HG03558 (cell line): ENCODE results near the gene PCDH9.
"Not testable (repeated sequence)": the region's sequence is repeated elsewhere in the genome, so short reads cannot be mapped to it uniquely, and the experiment has no call there.

Source experiments
- ATAC-seq: cut with Tn5 transposase; IDR thresholded peaks from one replicate; pipeline ENCODE4 v1.9.1; 2021; ENCODE audit warnings: moderate number of reproducible peaks; ENCODE audit not compliant: unreplicated experiment; ENCODE audit errors: extremely low read depth

Gene PCDH9

GRCh38 chr13:66803808-66804456 lies 426.2 kb downstream of the PCDH9 start:
- no peak for ATAC-seq

GRCh38 chr13:66803013-66803807 lies 426.9 kb downstream of the PCDH9 start:
- ATAC-seq, result no peak

- ATAC-seq, result no peak
These were observed 434.5 kb downstream of the PCDH9 start for GRCh38 chr13:66795636-66796035.

GRCh38 chr13:66794340-66795031 lies 435.6 kb downstream of the PCDH9 start:
- ATAC-seq, result no peak

- ATAC-seq, result no peak
These were observed 439.3 kb downstream of the PCDH9 start for GRCh38 chr13:66790861-66791260.

- no peak for ATAC-seq
These were observed 448.9 kb downstream of the PCDH9 start for GRCh38 chr13:66781241-66781640.

GRCh38 chr13:66780814-66781213 lies 449.3 kb downstream of the PCDH9 start:
- no peak for ATAC-seq

GRCh38 chr13:66778461-66778860 lies 451.7 kb downstream of the PCDH9 start:
- ATAC-seq, result no peak

- no peak for ATAC-seq
These were observed 454.9 kb downstream of the PCDH9 start for GRCh38 chr13:66775196-66775595.

- ATAC-seq, result no peak
These were observed 456.1 kb downstream of the PCDH9 start for GRCh38 chr13:66774046-66774445.

GRCh38 chr13:66765559-66765958 lies 464.6 kb downstream of the PCDH9 start:
- ATAC-seq, result no peak

- ATAC-seq, result not testable (repeated sequence)
These were observed 469.5 kb downstream of the PCDH9 start for GRCh38 chr13:66760678-66761077.

GRCh38 chr13:66759919-66760318 lies 470.2 kb downstream of the PCDH9 start:
- no peak for ATAC-seq

GRCh38 chr13:66751691-66752090 lies 478.4 kb downstream of the PCDH9 start:
- no peak for ATAC-seq

- ATAC-seq, result no peak
These were observed 481.4 kb downstream of the PCDH9 start for GRCh38 chr13:66748712-66749111.

GRCh38 chr13:66745307-66745706 lies 484.8 kb downstream of the PCDH9 start:
- no peak for ATAC-seq

GRCh38 chr13:66723576-66723975 lies 506.6 kb downstream of the PCDH9 start:
- no peak for ATAC-seq

- no peak for ATAC-seq
These were observed 513.6 kb downstream of the PCDH9 start for GRCh38 chr13:66716538-66716937.

GRCh38 chr13:66714795-66715194 lies 515.3 kb downstream of the PCDH9 start:
- no peak for ATAC-seq

GRCh38 chr13:66704110-66704509 lies 526.0 kb downstream of the PCDH9 start:
- no peak for ATAC-seq

- ATAC-seq, result no peak
These were observed 526.5 kb downstream of the PCDH9 start for GRCh38 chr13:66703597-66703996.
